IPS DF 4.7 (cell line): ENCODE measurements around the gene CLTA.

Experiments
- DNase-seq: peaks from one replicate; pipeline ENCODE4 v3.0.0-alpha.2; 2013; ENCODE audit warnings: low spot score; ENCODE audit errors: extremely low read depth

The CLTA gene, protein sequence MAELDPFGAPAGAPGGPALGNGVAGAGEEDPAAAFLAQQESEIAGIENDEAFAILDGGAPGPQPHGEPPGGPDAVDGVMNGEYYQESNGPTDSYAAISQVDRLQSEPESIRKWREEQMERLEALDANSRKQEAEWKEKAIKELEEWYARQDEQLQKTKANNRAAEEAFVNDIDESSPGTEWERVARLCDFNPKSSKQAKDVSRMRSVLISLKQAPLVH

DNA sequence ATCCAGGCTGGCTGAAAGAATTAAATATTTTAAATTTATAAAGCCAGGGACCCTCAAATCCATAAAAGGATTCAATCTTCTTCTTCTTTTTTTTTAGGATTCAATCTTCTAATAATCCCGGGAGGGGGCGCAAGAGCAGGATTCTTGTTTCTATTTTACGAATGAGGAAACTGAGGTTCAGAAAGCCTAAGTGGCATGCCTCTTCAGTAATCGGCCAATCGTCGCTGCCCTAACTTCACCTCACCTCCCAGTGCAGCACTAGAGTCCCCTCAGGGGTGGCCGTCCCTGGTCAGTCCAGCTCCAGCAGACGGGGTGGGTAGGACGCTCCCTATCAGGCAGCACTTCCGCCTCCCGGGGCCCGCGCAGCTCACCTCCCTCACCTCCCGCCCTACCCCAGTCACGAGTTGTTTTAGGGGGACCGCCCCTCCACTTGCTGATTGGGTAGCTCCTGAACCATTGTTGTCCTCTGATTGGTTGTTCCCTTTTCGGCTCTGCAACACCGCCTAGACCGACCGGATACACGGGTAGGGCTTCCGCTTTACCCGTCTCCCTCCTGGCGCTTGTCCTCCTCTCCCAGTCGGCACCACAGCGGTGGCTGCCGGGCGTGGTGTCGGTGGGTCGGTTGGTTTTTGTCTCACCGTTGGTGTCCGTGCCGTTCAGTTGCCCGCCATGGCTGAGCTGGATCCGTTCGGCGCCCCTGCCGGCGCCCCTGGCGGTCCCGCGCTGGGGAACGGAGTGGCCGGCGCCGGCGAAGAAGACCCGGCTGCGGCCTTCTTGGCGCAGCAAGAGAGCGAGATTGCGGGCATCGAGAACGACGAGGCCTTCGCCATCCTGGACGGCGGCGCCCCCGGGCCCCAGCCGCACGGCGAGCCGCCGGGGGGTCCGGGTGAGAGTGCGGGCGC lies at the start of gene CLTA:
TSS of gene CLTA (plus strand) at position 534 of the 902 bp plus-strand sequence. CDS start at position 670, 136 bp downstream.
- DNase-seq = peak; percentile 99

DNA sequence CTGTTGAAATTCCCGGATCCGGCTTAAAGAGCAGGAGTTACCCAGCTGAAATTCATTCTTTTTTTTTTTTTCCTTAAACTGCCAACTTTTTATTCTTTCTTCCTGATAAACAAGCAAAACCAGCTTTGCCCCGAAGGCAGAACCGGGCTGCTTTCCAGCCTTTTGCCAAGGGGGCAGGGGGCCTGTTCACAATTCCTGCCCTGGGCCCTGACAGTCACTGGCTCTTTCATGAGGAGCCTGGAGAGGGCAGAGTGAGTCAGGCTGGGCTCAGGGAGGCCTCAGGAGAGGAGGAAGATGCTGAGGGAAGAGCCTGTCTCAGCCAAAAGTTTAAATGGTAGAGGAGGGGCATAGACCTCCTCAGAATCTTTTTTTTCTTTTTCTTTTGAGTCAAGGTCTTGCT lies 49.4 kb upstream of the CLTA start:
- DNase-seq = no peak

DNA sequence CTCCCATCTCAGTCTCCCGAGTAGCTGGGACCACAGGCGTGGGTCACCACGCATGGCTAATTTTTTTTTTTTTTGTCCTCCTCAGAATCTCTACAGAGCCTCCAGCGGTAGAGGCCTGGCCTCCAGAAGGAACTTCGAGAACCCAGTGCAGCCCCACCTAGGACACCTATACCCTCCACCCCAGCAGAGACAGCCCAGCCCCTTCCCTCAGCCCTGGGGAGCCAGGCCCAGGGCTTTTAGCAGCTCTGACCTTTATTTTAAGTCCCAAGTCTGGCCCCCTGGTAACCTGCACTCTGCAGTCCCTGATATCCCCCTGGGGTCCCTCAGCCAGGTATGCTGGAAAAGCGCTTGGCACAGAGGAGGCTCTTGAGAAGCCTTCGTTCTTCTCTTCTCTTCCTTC lies 49.0 kb upstream of the CLTA start:
- no peak for DNase-seq

DNA sequence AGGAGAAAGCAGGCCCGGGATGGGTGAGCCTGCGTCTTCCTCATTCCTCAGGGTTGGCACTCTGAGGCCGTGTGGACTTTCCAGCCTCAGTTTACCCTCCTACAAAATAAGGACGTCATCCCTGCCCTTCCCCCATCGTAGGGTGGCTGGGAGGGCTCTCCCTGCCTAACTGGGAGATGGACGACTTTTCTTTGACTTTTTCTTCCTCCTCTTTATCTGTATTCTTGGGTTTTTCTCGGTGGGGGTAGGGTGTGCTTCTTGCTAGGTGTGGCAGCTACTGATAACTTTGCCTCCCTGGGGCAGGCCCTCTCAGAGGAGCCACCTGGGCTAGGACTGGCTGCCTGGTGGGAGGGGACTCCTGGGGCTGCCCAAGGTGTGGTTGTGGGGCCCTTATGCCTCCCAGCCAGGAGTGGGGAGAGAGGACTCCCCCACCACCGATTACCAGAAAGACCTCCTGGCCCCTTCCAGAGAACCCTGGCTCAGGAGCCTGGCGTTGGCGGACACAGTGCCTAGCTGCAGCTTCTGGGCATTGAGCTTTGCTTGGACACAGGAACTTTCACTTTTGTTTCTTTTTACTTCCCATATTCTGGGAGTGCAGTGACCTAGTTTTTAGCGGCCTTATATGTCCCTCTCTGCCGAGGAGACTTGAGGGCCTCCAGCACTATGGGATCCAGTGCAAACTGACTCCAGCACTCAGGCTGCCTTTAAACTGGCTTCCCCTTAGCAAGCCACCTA lies 48.0 kb upstream of the CLTA start:
- no peak for DNase-seq

DNA sequence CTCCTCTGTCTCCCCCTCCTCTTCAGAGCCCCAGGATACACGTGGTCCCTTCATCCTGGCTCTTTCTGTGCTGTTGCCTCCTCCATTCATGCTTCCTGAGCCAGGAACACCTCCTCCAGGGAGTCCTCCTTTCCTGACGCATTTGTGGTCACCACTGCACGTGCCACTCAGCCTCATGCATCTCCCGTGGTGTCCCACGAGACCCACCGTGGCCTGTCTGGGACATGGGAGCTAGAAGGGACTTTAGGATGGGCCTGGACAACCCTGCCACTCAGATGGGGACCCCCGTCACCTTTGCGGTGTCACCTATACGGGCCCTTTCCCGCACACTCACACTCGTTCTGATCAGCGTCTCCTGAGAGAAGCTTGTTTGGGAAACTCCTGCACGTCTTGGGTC lies 47.5 kb upstream of the CLTA start:
- DNase-seq = no peak

DNA sequence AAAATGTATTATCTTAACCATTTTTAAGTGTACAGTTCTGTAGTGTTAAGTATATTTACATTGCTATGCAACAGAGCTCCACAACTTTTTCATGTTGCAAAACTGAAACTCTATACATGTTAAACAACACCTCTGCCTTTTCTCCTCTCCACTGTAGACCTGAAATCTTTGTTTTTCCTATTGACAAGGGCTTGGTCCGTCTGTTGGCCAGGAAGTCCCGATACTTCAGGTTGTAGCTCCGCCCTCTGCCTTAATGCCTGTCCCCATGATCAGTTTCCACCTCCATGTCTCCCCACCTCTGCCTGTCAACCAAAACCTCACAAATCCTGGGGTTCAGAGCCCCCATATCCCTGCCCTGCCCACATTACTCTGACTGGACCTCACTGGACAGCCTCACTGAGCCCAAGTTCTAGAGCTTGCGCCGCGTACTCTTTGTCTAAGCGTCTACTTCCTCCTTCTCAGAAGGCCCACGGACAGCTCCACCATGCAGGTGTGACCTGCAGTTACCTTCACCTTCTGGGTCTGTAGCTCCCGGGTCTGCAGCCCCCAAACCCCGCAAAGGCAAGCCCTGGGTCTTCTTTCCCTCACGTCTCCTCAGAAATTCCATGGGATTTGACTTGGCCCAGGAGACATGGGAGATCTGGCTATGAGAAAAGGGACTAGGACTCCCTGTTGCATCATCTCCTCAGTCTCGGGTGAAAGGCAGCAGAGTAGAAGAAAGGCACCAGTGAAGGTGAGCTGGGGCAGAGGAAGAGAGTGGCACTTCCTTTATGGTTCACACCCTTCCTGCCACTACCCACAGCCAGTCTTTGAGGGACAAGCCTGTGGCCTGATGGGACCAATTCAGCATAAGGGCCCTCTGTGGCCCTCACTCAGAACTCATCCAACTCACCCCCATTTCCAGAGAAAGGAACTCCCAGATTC lies 46.1 kb upstream of the CLTA start:
- DNase-seq = no peak

DNA sequence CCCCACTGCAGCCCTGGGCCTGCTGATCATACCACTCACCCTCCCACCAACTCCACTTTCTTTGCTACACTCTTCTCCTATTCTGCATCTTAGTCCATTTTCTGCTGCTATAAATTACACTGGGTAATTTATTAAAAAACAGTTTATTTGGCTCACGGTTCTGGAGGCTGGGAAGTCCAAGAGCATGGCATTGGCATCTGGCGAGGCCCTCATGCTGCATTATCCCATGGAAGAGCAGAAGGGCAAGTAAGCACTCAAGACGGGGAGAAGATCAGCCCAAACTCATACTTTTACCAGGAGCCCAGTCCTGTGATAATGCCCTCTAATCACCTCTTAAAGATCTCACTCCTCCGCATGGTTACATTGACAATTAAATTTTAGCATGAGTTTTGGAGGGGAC lies 44.8 kb upstream of the CLTA start:
- DNase-seq = no peak

DNA sequence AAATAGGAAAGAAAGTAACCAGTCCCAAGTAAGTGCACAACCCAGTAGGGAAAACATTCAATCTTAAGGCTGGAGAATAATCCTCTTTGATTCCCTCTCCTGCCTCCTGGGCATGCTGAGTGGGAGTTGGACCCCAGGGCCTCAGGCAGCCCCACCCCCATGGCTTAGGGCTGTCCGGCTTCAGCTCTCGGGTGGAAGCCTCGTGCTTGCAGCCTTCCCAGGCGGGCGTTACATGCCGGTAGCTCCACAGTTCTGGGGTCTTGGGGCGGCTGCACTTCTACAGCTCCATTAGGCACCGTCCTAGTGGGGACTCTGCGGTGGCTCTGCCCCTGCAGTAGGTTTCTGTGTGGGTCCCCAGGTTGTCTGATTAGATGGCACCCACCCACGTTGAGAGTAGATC lies 44.1 kb upstream of the CLTA start:
- DNase-seq = no peak

DNA sequence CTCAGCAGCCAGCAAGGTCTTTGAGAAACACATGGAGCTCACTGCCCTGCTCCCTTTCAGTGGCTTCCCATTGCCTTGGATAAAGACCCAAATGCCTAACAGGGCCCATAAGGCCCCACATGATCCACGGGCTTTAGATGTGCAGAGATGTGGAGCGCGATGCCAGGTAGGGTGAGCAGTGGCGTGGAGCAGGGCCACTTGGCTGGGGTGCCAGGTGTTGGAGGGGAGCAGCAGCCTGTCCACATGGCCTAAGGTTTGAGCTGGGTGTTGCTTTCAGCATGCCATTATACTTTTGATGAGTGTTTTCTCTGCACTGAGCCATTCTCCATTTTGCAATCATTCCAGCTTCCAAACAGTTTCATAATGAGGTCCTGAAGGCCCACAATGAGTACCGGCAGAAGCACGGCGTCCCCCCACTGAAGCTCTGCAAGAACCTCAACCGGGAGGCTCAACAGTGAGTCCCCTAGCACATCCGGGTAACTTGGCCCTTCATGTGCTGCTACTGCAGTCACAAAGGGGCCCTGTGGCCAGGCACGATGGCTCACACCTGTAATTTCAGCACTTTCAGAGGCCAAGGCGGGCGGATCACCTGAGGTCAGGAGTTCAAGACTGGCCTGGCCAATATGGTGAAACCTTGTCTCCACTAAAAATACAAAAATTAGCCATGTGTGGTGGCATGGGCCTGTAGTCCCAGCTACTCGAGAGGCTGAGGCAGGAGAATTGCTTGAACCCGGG lies 43.1 kb upstream of the CLTA start:
- DNase-seq = no peak

DNA sequence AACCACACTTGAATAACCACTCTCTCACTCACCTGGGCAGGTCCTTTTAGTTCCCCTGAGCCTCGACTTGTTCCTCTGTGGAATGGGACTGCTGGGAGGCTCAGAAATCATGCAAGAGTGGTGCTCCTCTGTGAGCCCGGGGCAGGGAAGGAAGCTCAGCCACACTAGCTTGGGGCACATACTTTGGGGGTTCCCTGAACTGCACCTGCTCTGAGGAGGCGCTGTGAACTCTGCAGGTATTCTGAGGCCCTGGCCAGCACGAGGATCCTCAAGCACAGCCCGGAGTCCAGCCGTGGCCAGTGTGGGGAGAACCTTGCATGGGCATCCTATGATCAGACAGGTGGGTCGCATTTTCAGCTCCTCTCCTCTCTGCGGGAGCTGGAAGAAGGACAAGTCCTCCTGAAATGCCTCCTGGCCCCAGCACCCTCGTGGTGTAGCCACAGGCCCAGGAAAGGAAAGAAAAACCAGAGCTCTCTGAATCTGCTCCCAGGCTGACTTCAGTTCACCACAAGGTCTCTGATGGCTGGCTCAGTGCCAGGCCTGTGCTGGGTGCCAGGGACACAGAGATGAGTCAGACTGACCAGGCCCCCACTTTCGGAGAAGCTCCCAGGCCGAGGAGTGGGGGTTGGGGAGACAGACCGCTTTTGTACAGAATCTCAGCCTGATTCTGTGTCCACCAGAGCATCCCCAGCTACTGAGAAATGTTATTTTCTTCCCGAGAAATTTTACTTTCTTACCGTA lies 42.2 kb upstream of the CLTA start:
- no peak for DNase-seq

DNA sequence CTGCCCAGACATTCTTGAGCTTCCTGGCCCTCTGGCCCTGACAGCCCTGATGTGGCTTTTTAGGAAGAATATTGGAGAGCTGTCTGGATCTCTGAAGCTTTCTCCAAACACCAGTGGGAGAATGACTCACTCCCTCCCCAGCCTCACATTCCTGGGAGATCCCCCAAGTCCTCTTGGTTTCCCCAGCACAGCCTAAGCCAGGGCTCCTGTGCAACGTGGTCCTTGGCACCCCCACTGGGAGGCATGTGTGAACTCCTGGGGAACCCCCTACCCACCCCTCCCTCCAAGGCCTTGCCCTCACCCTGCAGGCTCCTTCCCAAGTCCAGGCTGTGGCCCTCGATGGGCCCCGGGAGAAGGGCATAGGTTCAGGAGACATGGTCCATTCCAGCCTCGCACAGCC lies 41.5 kb upstream of the CLTA start:
- no peak for DNase-seq

DNA sequence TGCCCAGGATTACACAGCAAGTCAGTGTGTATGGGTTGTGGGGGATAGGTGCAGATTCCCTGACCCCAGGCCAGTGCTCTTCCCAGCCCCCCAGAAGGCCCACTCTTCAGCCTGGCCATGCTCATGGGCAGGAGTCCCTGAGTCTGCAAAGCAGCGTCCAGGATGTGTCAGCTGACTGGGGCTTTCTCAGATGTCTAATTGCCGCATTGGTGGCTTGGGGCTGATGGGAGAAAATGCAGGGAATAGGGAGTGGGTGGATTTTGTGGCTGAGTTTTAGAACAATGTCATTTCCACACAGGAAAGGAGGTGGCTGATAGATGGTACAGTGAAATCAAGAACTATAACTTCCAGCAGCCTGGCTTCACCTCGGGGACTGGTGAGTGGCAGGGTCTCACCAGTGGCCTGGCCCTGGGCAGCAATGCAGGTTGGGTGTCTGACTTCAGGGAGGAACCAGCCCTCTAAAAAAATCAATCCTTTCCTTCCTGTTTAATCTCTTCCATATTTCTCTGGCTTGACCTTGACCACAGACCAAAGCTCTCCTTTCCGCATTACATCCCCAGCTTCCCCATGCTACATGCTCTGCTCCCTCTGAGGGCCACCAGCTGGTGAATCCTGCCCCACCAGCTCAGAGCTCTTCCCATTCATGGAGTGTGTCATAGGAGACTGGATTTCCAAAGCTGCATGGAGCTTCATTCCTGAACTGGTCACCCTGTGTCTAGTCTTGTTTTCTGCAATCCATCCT lies 40.0 kb upstream of the CLTA start:
- no peak for DNase-seq

DNA sequence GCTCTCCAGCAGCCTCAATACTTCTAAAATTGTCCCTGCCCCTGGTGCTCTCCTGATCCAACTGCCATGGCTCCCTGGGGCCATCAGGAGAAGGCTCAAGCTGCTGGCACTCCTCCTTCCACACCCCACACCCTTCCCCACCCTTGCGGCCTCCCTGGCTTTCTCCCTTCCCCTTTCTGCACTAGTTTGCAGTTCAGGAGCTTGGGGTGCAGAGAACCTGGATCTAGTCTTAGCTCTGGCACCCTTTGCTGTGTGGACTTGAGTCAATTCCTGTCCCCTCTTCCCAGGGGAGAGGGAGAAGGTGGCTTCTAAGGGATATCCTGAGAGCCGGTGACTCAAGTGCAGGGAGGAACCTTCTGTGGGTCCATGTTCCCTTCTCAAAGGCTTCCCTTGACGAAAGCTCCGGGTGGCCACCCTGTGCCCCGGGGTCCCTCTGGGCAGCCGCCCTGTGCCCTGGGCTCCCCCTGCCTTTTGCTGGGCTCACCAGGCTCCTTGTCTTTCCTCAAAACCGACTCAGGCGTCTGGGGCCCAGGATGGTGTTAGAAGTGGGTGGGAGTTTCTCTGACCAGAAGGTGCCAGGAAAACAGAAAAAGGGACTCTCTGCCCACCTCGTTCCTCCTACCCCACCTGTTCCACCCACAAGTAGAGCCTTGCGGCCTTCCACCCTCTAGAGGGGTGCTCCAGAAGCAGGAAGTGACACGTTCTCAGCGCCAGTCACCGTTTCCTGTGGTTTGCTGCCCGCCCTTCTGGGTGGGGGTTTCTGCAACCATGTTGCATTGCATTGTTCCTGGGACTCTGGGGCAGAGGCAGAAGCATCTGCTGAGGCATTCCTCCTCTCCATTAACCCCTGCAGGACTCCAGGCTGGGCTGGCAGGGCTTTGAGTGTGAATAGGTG lies 39.2 kb upstream of the CLTA start:
- no peak for DNase-seq

DNA sequence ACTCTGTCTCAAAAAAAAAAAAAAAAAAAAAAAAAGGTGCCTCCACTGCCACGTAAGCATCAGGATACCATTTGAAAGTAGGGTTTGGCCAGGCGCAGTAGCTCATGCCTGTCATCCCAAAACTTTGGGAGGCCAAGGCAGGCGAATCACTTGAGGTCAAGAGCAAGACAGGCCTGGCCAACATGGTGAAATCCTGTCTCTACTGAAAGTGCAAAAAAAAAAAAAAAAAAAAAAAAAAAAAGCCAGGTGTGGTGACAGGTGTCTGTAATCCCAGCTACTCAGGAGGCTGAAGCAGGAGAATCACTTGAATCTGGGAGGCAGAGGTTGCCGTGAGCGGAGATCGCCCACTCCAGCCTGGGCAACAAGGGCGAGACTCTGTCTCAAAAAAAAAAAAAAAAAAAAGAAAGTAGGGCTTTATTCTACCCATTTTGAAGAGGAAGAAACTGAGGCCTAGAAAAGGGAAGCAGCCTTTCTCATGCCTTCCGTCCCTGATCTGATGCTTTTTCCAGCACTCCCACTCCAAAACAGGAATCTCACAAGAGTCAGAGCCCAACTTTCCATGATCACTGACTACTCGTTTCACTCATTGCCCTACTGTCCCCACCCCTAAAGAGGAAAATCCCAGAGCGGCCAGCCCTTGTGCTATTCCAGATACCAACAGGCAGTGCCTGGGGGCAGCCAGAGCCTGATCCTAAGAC lies 37.8 kb upstream of the CLTA start:
- no peak for DNase-seq

DNA sequence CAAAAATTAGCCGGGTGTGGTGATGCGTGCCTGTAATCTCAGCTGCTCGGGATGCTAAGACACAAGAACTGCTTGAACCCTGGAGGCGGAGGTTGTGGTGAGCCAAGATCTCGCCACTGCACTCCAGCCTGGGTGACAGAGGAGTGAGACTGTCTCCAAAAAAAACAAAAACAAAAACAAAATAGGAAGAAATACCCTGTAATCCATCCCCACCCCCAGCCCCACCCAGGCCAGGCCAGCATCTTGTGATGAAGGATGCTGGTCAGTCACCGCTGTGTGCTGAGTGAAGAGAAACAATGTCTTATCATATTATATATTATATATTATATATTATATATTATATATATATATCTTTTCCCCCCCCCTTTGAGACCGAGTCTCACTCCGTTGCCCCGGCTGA lies 37.0 kb upstream of the CLTA start:
- DNase-seq = no peak

DNA sequence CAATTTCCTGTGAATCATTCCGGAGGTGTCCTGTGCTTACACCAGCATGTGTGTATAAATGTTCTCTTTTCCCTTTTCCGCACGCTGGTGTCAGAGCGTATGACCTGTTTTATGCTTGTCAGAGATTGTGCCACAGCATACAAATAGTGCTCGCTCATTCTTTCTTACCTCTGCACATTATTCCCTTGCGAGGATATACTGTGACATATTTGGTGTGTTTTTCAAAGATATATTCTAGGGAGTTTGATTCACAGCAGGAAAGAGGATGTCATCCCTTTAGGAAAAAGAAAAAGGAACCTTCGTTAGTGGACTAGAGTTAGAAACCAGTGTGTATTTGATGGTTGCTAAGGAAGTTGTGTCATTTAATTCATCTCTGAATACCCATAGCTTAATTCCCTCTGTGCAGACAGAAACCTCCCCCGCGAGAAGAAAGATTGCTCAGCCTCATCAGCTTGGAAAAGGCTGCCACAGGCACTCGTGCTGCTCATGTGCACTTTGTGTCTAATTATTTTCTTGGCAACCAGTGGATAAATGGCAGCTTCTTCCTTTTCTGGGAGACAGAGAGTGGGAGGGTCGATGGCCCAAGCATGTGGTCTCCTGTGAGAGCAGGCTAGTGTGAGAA lies 36.3 kb upstream of the CLTA start:
- no peak for DNase-seq

DNA sequence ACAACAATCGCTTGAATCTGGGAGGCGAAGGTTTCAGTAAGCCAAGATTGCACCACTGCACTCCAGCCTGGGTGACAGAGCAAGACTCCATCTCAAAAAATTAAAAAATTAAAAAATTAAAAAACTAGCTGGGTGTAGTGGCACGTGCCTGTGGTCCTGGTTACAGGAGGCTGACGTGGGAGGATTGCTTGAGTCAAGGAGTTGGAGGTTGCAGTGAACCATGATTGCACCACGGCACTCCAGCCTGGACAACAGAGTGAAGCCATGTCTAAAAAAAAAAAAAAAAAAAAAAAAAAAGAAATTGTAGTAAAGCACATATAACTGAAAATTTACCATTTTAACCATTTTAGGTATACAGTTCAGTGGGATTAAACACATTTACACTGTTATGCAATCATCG lies 34.6 kb upstream of the CLTA start:
- DNase-seq = no peak
